ENCODE results near the gene BTBD9.

BTBD9 gene

GRCh38 chr6:38639498-38640215 is at the start of gene BTBD9:
Gene BTBD9 (minus strand): TSS chr6:38639929.
- peak; percentile 87 for DNase-seq

GRCh38 chr6:38688579-38689087 is 48.9 kb upstream of the BTBD9 start:
- no peak for DNase-seq

GRCh38 chr6:38687549-38687948 is 47.8 kb upstream of the BTBD9 start:
- DNase-seq: no peak

GRCh38 chr6:38687043-38687353 is 47.3 kb upstream of the BTBD9 start:
- no peak for DNase-seq

- DNase-seq: no peak
Observed at GRCh38 chr6:38686270-38687042, 46.7 kb upstream of the BTBD9 start.

- DNase-seq: no peak
Observed at GRCh38 chr6:38684904-38685303, 45.2 kb upstream of the BTBD9 start.

GRCh38 chr6:38684237-38684636 is 44.5 kb upstream of the BTBD9 start:
- DNase-seq: no peak

GRCh38 chr6:38681850-38682249 is 42.1 kb upstream of the BTBD9 start:
- no peak for DNase-seq

GRCh38 chr6:38679668-38680067 is 39.9 kb upstream of the BTBD9 start:
- no peak for DNase-seq

- no peak for DNase-seq
Observed at GRCh38 chr6:38678178-38678760, 38.5 kb upstream of the BTBD9 start.

- no peak for DNase-seq
Observed at GRCh38 chr6:38676974-38677544, 37.3 kb upstream of the BTBD9 start.

- DNase-seq: no peak
Observed at GRCh38 chr6:38676236-38676973, 36.7 kb upstream of the BTBD9 start.

- DNase-seq: no peak
Observed at GRCh38 chr6:38673397-38674165, 33.9 kb upstream of the BTBD9 start.

- DNase-seq: peak; percentile 57
Observed at GRCh38 chr6:38671885-38672467, 32.2 kb upstream of the BTBD9 start.

GRCh38 chr6:38658418-38659167 is 18.9 kb upstream of the BTBD9 start:
- DNase-seq: no peak

GRCh38 chr6:38656896-38657295 is 17.2 kb upstream of the BTBD9 start:
- no peak for DNase-seq

- DNase-seq: no peak
Observed at GRCh38 chr6:38654263-38654662, 14.5 kb upstream of the BTBD9 start.

- no peak for DNase-seq
Observed at GRCh38 chr6:38651121-38651784, 11.5 kb upstream of the BTBD9 start.

GRCh38 chr6:38650207-38650752 is 10.6 kb upstream of the BTBD9 start:
- DNase-seq: no peak

GRCh38 chr6:38649744-38650143 is 10.0 kb upstream of the BTBD9 start:
- no peak for DNase-seq
